ENCODE measurements around the gene FYB1.

GRCh38 chr5:39083968-39084367 is 135.4 kb downstream of the FYB1 start:
- TF ChIP-seq CTCF (IDR thresholded peaks at IDR 0.05) (no peak), POLR2A (IDR thresholded peaks at IDR 0.05) (no peak)

All from esophagus squamous epithelium (tissue), 4 donors.